Smooth muscle cell (in vitro differentiated cells): ENCODE measurements around the gene KCNQ1OT1. TPM values are rescaled to one million over a fixed set of nuclear protein-coding genes. Genes with fewer than 3 reads are reported as not detected.

Source experiments
- DNase-seq: peaks from one replicate; lab custom pipeline; 2025; ENCODE audit not compliant: unreplicated experiment; lab: John Stamatoyannopoulos, UW
- H2AFZ ChIP-seq: fragments of 200-600 bp; sonication (generic); 2 replicates; pipeline ENCODE4 v1.6.0; 2016; ENCODE audit warnings: antibody characterized with exemption, low read depth, mild to moderate bottlenecking
- H3F3A ChIP-seq: fragments of 200-600 bp; sonication (generic); 2 replicates; pipeline ENCODE4 v1.6.0; 2017; ENCODE audit warnings: antibody characterized with exemption, low read depth
- H3K27ac ChIP-seq: fragments of 200-600 bp; sonication (generic); 2 replicates; pipeline ENCODE4 v1.5.1; 2016; ENCODE audit warnings: low read depth, mild to moderate bottlenecking
- H3K27me3 ChIP-seq: fragments of 200-600 bp; sonication (generic); 2 replicates; pipeline ENCODE4 v1.6.1; 2016; ENCODE audit warnings: low read depth, mild to moderate bottlenecking
- H3K36me3 ChIP-seq: fragments of 200-600 bp; sonication (generic); 2 replicates; pipeline ENCODE4 v1.5.1; 2016; ENCODE audit warnings: low read depth
- H3K4me1 ChIP-seq: fragments of 200-600 bp; sonication (generic); 2 replicates; pipeline ENCODE4 v1.5.1; 2016; ENCODE audit warnings: low read depth
- H3K4me2 ChIP-seq: fragments of 200-600 bp; sonication (generic); 2 replicates; pipeline ENCODE4 v1.6.0; 2016; ENCODE audit warnings: mild to moderate bottlenecking
- H3K4me3 ChIP-seq: fragments of 200-600 bp; sonication (generic); 2 replicates; pipeline ENCODE4 v1.5.1; 2016; ENCODE audit warnings: mild to moderate bottlenecking
- H3K79me2 ChIP-seq: fragments of 200-600 bp; sonication (generic); 2 replicates; pipeline ENCODE4 v1.6.0; 2016; ENCODE audit warnings: low read depth, mild to moderate bottlenecking
- H3K9ac ChIP-seq: fragments of 200-600 bp; sonication (generic); 2 replicates; pipeline ENCODE4 v1.6.0; 2016; ENCODE audit warnings: low read depth
- H3K9me3 ChIP-seq: fragments of 200-600 bp; sonication (generic); replicated peaks from 2 replicates; pipeline ENCODE4 v1.5.1; 2016; ENCODE audit warnings: low read depth
- H4K20me1 ChIP-seq: fragments of 200-600 bp; sonication (generic); 2 replicates; pipeline ENCODE4 v1.6.0; 2016; ENCODE audit warnings: low read depth
- WGBS: methylation state at CpG from one replicate; pipeline ENCODE4 v1.1.7; 2016; ENCODE audit warnings: low lambda C conversion rate; 5-methylcytosine and 5-hydroxymethylcytosine counted together
- polyA plus RNA-seq: library from polyadenylated mRNA; unstranded; fragments of >200 nt; fragmentation: Nextera tagmentation; extraction: Ambion mirVana; gene quantifications from 2 replicates; pipeline ENCODE4 v1.2.1, GENCODE V29; 2016
- total RNA-seq: library from RNA; depleted of rRNA; stranded (reverse); fragments of >200 nt; gene quantifications from 2 replicates; pipeline ENCODE4 v1.2.3, GENCODE V29; 2014
- TF ChIP-seq, protein P1 (sequence below): fragments of 200-600 bp; sonication (generic); IDR thresholded peaks from 2 replicates; pipeline ENCODE4 v1.5.1; 2017; ENCODE audit warnings: borderline replicate concordance, mild to moderate bottlenecking, antibody characterized with exemption; ENCODE audit not compliant: insufficient read depth, poor library complexity, severe bottlenecking

KCNQ1OT1 gene
- total and polyA plus RNA-seq, 2 experiments from 2014 or later: 1.6 to 9.8 TPM

DNA sequence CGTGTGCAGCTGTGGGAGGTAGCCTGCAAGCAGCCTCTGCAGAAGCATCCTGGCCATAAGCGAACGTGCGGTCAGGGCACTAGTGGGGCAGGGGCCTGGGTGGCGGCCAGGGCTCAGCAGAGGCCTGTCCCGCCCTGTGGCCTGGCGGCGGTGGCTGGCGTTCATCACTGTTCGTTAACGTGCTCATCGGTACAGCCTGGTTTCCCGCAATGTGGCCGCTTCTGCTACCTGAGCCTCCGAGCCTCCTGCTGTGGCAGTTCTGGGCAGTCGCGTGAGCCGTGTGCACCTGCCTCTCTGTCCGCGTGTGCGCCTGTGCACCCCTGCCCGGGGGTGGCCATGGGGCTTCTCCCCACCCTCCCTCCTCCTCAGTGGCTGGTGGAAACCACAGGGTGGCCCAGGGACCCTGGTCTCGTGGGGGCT is 117.9 kb downstream of the KCNQ1OT1 start:
- DNase-seq: no peak
- H3K79me2 ChIP-seq: no peaks in the 10 kb centered on the region
- no peak overlapping the region for H3K27ac ChIP-seq
- no peak overlapping the region for H3K4me2 ChIP-seq
- TF ChIP-seq, protein P1, sequence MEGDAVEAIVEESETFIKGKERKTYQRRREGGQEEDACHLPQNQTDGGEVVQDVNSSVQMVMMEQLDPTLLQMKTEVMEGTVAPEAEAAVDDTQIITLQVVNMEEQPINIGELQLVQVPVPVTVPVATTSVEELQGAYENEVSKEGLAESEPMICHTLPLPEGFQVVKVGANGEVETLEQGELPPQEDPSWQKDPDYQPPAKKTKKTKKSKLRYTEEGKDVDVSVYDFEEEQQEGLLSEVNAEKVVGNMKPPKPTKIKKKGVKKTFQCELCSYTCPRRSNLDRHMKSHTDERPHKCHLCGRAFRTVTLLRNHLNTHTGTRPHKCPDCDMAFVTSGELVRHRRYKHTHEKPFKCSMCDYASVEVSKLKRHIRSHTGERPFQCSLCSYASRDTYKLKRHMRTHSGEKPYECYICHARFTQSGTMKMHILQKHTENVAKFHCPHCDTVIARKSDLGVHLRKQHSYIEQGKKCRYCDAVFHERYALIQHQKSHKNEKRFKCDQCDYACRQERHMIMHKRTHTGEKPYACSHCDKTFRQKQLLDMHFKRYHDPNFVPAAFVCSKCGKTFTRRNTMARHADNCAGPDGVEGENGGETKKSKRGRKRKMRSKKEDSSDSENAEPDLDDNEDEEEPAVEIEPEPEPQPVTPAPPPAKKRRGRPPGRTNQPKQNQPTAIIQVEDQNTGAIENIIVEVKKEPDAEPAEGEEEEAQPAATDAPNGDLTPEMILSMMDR: no peak
- H4K20me1 ChIP-seq: no peaks in the 10 kb centered on the region
- no peaks in the 10 kb centered on the region for H3K36me3 ChIP-seq
- H3K4me1 ChIP-seq: no peaks in the 10 kb centered on the region
- H3K27me3 ChIP-seq: no peaks in the 10 kb centered on the region
- no peak overlapping the region for H3K9ac ChIP-seq
- H2AFZ ChIP-seq: no peak overlapping the region
- H3F3A ChIP-seq: no peaks in the 10 kb centered on the region
- H3K9me3 ChIP-seq: no peaks in the 10 kb centered on the region
- H3K4me3 ChIP-seq: no peak overlapping the region
- WGBS: 92% methylated on average over 21 of the region's 23 CpGs

DNA sequence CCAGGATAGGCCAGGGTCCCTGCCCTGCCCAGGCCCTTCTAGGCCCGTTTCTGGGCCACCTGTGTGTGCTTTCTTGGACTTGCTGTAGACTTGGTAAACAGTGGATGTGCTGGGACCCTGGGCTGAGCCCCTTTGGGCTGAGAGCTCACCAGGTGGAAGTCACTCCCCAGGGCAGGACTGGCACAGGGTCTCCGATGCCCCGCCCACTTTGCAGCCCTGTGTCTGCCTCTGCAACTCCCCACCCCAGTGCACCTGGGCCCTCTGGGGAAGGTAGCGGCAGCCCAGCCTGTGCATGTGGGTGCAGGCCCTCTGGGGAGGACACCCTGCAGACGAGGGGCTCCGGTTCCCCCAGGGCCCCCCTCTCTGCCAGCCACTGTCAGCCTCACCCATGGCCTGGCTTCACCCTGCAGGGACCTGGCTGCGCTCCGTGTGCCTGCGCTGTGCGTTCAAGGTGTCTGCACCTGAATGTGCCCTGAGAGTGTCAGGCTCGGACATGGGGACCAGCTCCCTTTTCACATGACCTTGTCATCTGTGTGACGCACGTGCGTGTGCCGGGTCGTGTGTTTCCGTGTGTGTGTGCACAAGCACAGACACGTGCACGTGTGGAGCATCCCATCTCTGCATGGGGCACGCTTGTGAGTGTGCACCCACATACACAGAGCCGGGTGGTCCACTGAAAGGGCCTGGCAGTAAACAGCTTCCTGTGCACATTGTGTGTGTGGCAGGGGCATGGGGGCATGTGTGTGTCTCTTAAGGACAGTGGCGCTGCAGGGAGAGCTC is 118.5 kb downstream of the KCNQ1OT1 start:
- 96% methylated on average over 22 of the region's 22 CpGs for WGBS
- Histone ChIP-seq H4K20me1 (no peaks in the 10 kb centered on the region), H3K36me3 (no peaks in the 10 kb centered on the region), H3K4me1 (no peaks in the 10 kb centered on the region), H3K9ac (no peak overlapping the region), H3K79me2 (no peaks in the 10 kb centered on the region), H3K4me3 (no peak overlapping the region), H2AFZ (no peak overlapping the region), H3K27me3 (no peaks in the 10 kb centered on the region), H3F3A (no peaks in the 10 kb centered on the region), H3K27ac (no peak overlapping the region), H3K9me3 (no peaks in the 10 kb centered on the region), H3K4me2 (no peak overlapping the region)
- DNase-seq: no peak
- TF ChIP-seq, protein P1: no peak

DNA sequence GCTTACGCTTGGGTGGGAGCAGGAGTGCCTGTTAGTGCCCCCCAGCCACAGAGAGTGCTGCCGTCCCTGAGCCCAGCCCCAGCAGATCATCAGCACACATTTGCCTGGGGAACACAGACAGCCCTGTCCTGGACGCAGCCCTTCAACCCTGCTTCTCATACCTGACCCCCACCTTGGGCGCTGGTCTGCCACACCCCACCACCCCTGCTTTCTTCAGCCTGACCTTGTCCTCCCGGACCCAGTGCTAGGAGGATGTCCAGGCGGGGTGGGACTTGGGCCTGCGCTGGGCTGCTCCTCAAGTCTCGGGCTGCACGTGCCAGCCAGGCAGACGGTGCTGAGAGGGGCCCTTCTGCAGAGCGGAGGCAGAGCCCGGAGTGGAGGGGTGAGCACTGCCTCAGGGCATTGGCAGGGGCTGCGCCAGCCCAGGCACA is 119.2 kb downstream of the KCNQ1OT1 start:
- Histone ChIP-seq H3K9ac (no peak overlapping the region), H3K36me3 (no peaks in the 10 kb centered on the region), H2AFZ (no peak overlapping the region), H3K9me3 (no peaks in the 10 kb centered on the region), H4K20me1 (no peaks in the 10 kb centered on the region), H3K4me1 (no peaks in the 10 kb centered on the region), H3K4me3 (no peak overlapping the region), H3F3A (no peaks in the 10 kb centered on the region), H3K27ac (no peak overlapping the region), H3K79me2 (no peaks in the 10 kb centered on the region), H3K4me2 (no peak overlapping the region), H3K27me3 (no peaks in the 10 kb centered on the region)
- 91% methylated on average over 13 of the region's 13 CpGs for WGBS
- no peak for DNase-seq
- TF ChIP-seq, protein P1: no peak

GRCh38 chr11:2580061-2580421 is 119.8 kb downstream of the KCNQ1OT1 start:
- Histone ChIP-seq H3K79me2 (no peaks in the 10 kb centered on the region), H3F3A (no peaks in the 10 kb centered on the region), H3K4me3 (no peak overlapping the region), H3K27ac (no peak overlapping the region), H3K27me3 (no peaks in the 10 kb centered on the region), H3K4me1 (no peaks in the 10 kb centered on the region), H2AFZ (no peak overlapping the region), H3K9ac (no peak overlapping the region), H4K20me1 (no peaks in the 10 kb centered on the region), H3K36me3 (no peaks in the 10 kb centered on the region), H3K4me2 (no peak overlapping the region), H3K9me3 (no peaks in the 10 kb centered on the region)
- WGBS: 84% methylated on average over 10 of the region's 10 CpGs
- TF ChIP-seq, protein P1: no peak
- DNase-seq: no peak
